Trophoblast cell (in vitro differentiated cells and primary cell): Measurements from ENCODE around the gene ROBO1.

ENCODE experiments used
- DNase-seq, 2 donors: peaks; one replicate each; pipeline ENCODE4 v3.0.0-alpha.2; 2016
- H2AFZ ChIP-seq: 2 replicates; pipeline ENCODE4 v1.6.1; 2013; ENCODE audit warnings: low read length, moderate library complexity, mild to moderate bottlenecking; ENCODE audit not compliant: insufficient read depth, poor library complexity
- H2AK5ac ChIP-seq: 2 replicates; pipeline ENCODE4 v1.6.1; 2013; ENCODE audit warnings: mild to moderate bottlenecking, low read length
- H2BK120ac ChIP-seq: 2 replicates; pipeline ENCODE4 v1.6.1; 2013; ENCODE audit warnings: low read length, mild to moderate bottlenecking, moderate library complexity; ENCODE audit not compliant: insufficient read depth, poor library complexity
- H2BK12ac ChIP-seq: 2 replicates; pipeline ENCODE4 v1.6.1; 2013; ENCODE audit warnings: mild to moderate bottlenecking, low read length, moderate library complexity
- H2BK5ac ChIP-seq: 2 replicates; pipeline ENCODE4 v1.6.1; 2013; ENCODE audit warnings: low read length, low read depth, moderate library complexity, mild to moderate bottlenecking; ENCODE audit not compliant: poor library complexity
- H3K14ac ChIP-seq: 2 replicates; pipeline ENCODE4 v1.6.1; 2013; ENCODE audit warnings: mild to moderate bottlenecking, low read length
- H3K18ac ChIP-seq: 2 replicates; pipeline ENCODE4 v1.6.1; 2013; ENCODE audit warnings: mild to moderate bottlenecking, low read length
- H3K23ac ChIP-seq: 2 replicates; pipeline ENCODE4 v1.6.1; 2013; ENCODE audit warnings: low read length
- H3K27ac ChIP-seq: 2 replicates; pipeline ENCODE4 v1.5.1; 2013; ENCODE audit warnings: low read depth, mild to moderate bottlenecking, inconsistent platforms, low read length, moderate library complexity
- H3K27me3 ChIP-seq: 2 replicates; pipeline ENCODE4 v1.6.1; 2013; ENCODE audit warnings: inconsistent platforms, mild to moderate bottlenecking, low read length, moderate library complexity; ENCODE audit not compliant: insufficient read depth
- H3K36me3 ChIP-seq, 2 experiments: 1 replicate in 1 of 2; 2 replicates in 1 of 2; pipeline ENCODE4 v1.6.1; 2013; ENCODE audit warnings: low read length in 2 of 2, mild to moderate bottlenecking in 2 of 2, moderate library complexity in 1 of 2; ENCODE audit not compliant: insufficient read depth in 2 of 2, control insufficient read depth in 1 of 2
- H3K4ac ChIP-seq: 2 replicates; pipeline ENCODE4 v1.6.1; 2013; ENCODE audit warnings: low read depth, mild to moderate bottlenecking, low read length, moderate library complexity
- H3K4me1 ChIP-seq, 2 experiments: 1 replicate in 1 of 2; 2 replicates in 1 of 2; pipeline ENCODE4 v1.6.1; 2013; ENCODE audit warnings: low read length in 2 of 2, mild to moderate bottlenecking in 2 of 2, moderate library complexity in 1 of 2; ENCODE audit not compliant: insufficient read depth in 2 of 2, control insufficient read depth in 1 of 2
- H3K4me2 ChIP-seq: 2 replicates; pipeline ENCODE4 v1.6.1; 2013; ENCODE audit warnings: inconsistent platforms, mild to moderate bottlenecking, low read length, moderate library complexity
- H3K4me3 ChIP-seq: 2 replicates; pipeline ENCODE4 v1.5.1; 2013; ENCODE audit warnings: mild to moderate bottlenecking, low read depth, low read length, inconsistent platforms
- H3K79me1 ChIP-seq: one replicate; pipeline ENCODE4 v1.6.1; 2013; ENCODE audit warnings: low read length
- H3K79me2 ChIP-seq: 2 replicates; pipeline ENCODE4 v1.6.1; 2013; ENCODE audit warnings: low read length, mild to moderate bottlenecking; ENCODE audit not compliant: control insufficient read depth, insufficient read depth, poor library complexity
- H3K9ac ChIP-seq: 2 replicates; pipeline ENCODE4 v1.6.1; 2013; ENCODE audit warnings: mild to moderate bottlenecking, low read length
- H3K9me3 ChIP-seq: 2 replicates; pipeline ENCODE4 v1.6.1; 2013; ENCODE audit warnings: low read depth, mild to moderate bottlenecking, control low read depth, inconsistent platforms, low read length; ENCODE audit not compliant: insufficient read depth
- H4K12ac ChIP-seq: 2 replicates; pipeline ENCODE4 v1.6.1; 2013; ENCODE audit warnings: low read depth, mild to moderate bottlenecking, low read length, moderate library complexity
- H4K8ac ChIP-seq: 2 replicates; pipeline ENCODE4 v1.6.1; 2013; ENCODE audit warnings: low read depth, mild to moderate bottlenecking, low read length, moderate library complexity
- H4K91ac ChIP-seq: one replicate; pipeline ENCODE4 v1.6.1; 2013; ENCODE audit warnings: low read depth, mild to moderate bottlenecking, low read length, moderate library complexity
- WGBS: extraction: QIAGEN DNeasy Blood & Tissue Kit; methylation state at CpG from one replicate; pipeline ENCODE4 v1.1.7; 2013; ENCODE audit warnings: missing lambda C conversion rate; ENCODE audit not compliant: insufficient read length, insufficient coverage; ENCODE audit errors: extremely low coverage; 5-methylcytosine and 5-hydroxymethylcytosine counted together

ROBO1 gene

DNA sequence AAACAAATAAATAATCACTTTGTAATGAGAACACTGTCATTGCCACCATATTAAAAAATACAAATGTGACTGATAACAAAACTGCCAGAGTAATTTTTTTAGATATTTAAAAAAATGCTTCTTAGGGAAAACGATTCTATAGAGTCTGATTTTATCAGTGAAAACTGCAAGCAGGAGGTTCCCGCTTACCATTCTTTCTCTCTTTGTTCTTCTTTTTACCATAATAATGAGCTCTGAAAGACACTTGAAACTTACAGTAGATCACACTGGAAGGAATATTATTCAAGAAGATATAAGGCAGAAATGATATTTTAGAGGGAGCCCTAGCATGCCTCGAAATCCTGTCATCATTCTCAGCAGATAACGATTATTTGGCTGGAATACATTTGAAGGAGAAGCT, 701.3 kb downstream of the ROBO1 start:
- Histone ChIP-seq H3K27me3 (no peaks in the 10 kb centered on the region), H3K36me3 (no peaks in the 10 kb centered on the region), H2AK5ac (no peak overlapping the region), H2BK5ac (no peak overlapping the region), H4K12ac (no peak overlapping the region), H4K8ac (no peak overlapping the region), H3K79me2 (no peaks in the 10 kb centered on the region), H2AFZ (no peak overlapping the region), H3K9ac (no peak overlapping the region), H3K79me1 (no peaks in the 10 kb centered on the region), H3K4me2 (no peak overlapping the region), H4K91ac (no peak overlapping the region), H3K27ac (no peak overlapping the region), H3K14ac (no peak overlapping the region), H3K23ac (no peak overlapping the region), H3K18ac (no peak overlapping the region), H2BK120ac (no peak overlapping the region), H3K4ac (no peak overlapping the region), H3K4me3 (no peak overlapping the region), H2BK12ac (no peak overlapping the region), H3K9me3 (no peaks in the 10 kb centered on the region), H3K4me1 (no peaks in the 10 kb centered on the region)
- no peak for DNase-seq
- no CpG with 5 or more reads among the region's 4 CpGs for WGBS

DNA sequence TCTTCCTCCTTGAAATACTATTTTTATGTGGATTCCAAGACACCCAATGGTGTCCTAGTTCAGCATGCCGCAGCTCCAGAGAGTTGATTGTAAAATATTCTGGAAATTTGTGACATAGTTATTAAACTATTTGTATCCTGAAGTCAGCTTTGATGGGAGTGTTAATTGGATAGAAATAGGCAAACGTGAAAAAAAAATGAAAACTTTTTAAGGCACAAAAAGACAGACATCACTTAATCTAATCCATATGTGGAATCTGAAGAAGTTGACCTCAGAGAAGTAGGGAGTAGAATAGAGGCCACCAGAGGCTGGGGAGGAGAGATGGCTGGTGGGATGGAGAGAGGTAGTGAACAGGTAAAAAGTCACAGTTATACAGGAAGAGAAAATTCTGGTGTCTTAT, 704.2 kb downstream of the ROBO1 start:
- Histone ChIP-seq H3K27ac (no peak overlapping the region), H3K4ac (no peak overlapping the region), H3K36me3 (no peaks in the 10 kb centered on the region), H4K12ac (no peak overlapping the region), H4K8ac (no peak overlapping the region), H3K79me2 (no peaks in the 10 kb centered on the region), H3K4me2 (no peak overlapping the region), H3K23ac (no peak overlapping the region), H2BK5ac (no peak overlapping the region), H3K27me3 (no peaks in the 10 kb centered on the region), H2BK120ac (no peak overlapping the region), H3K18ac (no peak overlapping the region), H3K4me3 (no peak overlapping the region), H3K4me1 (no peaks in the 10 kb centered on the region), H4K91ac (no peak overlapping the region), H3K9me3 (no peaks in the 10 kb centered on the region), H2BK12ac (no peak overlapping the region), H2AK5ac (no peak overlapping the region), H3K9ac (no peak overlapping the region), H3K14ac (no peak overlapping the region), H3K79me1 (no peaks in the 10 kb centered on the region), H2AFZ (no peak overlapping the region)
- no CpG with 5 or more reads among the region's 2 CpGs for WGBS
- DNase-seq, result peak in 1 of 2 donors; percentile 44

DNA sequence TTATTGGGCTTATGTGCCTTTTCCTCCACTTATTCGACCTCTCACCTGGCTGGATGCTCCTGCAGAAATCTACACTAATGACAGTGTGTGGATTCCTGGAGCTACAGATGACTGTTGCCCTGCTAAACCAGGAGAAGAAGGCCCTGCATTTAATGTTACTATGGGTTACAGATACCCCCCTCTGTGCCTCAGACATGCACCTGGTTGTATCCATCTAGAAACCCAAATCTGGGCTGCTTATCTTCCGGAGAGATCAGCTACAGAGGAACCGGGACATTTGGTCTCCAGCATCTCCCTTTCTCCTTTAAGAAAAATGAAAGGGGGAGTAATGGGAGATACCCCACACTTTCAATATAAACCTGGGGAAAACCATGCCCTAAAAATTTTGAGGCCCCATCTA, 710.0 kb downstream of the ROBO1 start:
- H3K79me1 ChIP-seq, result peaks cover 6% of the 10 kb centered on the region
- peaks cover 4 to 6% of the 10 kb centered on the region in 2 experiments for H3K4me1 ChIP-seq
- H3K4ac ChIP-seq, result no peak overlapping the region
- H4K91ac ChIP-seq, result no peak overlapping the region
- DNase-seq, result no peak
- no peak overlapping the region for H4K8ac ChIP-seq
- no CpG with 5 or more reads among the region's 3 CpGs for WGBS
- H3K27me3 ChIP-seq, result no peaks in the 10 kb centered on the region
- no peak overlapping the region for H3K27ac ChIP-seq
- no peaks in the 10 kb centered on the region for H3K9me3 ChIP-seq
- no peak overlapping the region for H3K4me2 ChIP-seq
- H2BK120ac ChIP-seq, result no peak overlapping the region
- H3K4me3 ChIP-seq, result no peak overlapping the region
- no peak overlapping the region for H2BK5ac ChIP-seq
- H2BK12ac ChIP-seq, result peak overlapping the region; percentile 15
- H4K12ac ChIP-seq, result no peak overlapping the region
- no peak overlapping the region for H3K9ac ChIP-seq
- no peak overlapping the region for H3K18ac ChIP-seq
- H2AK5ac ChIP-seq, result no peak overlapping the region
- H2AFZ ChIP-seq, result no peak overlapping the region
- H3K14ac ChIP-seq, result no peak overlapping the region
- H3K79me2 ChIP-seq, result peaks cover 1% of the 10 kb centered on the region
- H3K23ac ChIP-seq, result no peak overlapping the region
- no peaks in the 10 kb centered on the region for H3K36me3 ChIP-seq

DNA sequence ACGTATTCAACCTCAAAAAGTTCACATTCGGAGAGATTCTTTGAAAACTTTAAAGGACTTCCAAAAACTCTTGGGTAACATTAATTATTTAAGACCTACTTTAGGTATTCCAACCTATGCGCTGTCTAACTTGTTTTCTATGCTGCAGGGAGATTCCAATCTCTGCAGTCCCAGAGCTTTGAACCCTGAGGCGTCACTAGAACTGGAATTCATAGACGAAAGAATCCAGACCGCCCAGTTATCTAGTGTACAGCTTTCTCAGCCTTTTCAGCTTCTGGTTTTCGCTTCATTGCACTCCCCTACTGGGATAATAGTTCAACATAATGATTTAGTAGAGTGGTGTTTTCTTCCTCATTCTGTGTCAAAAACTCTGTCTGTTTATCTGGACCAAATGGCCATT, 711.3 kb downstream of the ROBO1 start:
- H3K23ac ChIP-seq, result no peak overlapping the region
- H3K4ac ChIP-seq, result no peak overlapping the region
- peak; percentile 95 to 99 for DNase-seq
- H3K9me3 ChIP-seq, result no peaks in the 10 kb centered on the region
- peak overlapping the region; percentile 83 for H3K27ac ChIP-seq
- peak overlapping the region; percentile 51 for H2BK120ac ChIP-seq
- H2BK5ac ChIP-seq, result no peak overlapping the region
- no CpG with 5 or more reads among the region's 7 CpGs for WGBS
- peaks cover 6% of the 10 kb centered on the region for H3K79me1 ChIP-seq
- H3K4me1 ChIP-seq, result peaks cover 4 to 6% of the 10 kb centered on the region in 2 experiments
- no peak overlapping the region for H3K14ac ChIP-seq
- no peak overlapping the region for H2BK12ac ChIP-seq
- no peak overlapping the region for H4K8ac ChIP-seq
- no peak overlapping the region for H2AK5ac ChIP-seq
- H4K12ac ChIP-seq, result no peak overlapping the region
- H3K4me3 ChIP-seq, result no peak overlapping the region
- H2AFZ ChIP-seq, result no peak overlapping the region
- no peak overlapping the region for H3K18ac ChIP-seq
- H3K27me3 ChIP-seq, result no peaks in the 10 kb centered on the region
- H3K4me2 ChIP-seq, result no peak overlapping the region
- peaks cover 1% of the 10 kb centered on the region for H3K79me2 ChIP-seq
- H3K36me3 ChIP-seq, result no peaks in the 10 kb centered on the region
- peak overlapping the region; percentile 62 for H4K91ac ChIP-seq
- no peak overlapping the region for H3K9ac ChIP-seq
